ENCODE data around the gene FLT1.

- TF ChIP-seq, protein P1, sequence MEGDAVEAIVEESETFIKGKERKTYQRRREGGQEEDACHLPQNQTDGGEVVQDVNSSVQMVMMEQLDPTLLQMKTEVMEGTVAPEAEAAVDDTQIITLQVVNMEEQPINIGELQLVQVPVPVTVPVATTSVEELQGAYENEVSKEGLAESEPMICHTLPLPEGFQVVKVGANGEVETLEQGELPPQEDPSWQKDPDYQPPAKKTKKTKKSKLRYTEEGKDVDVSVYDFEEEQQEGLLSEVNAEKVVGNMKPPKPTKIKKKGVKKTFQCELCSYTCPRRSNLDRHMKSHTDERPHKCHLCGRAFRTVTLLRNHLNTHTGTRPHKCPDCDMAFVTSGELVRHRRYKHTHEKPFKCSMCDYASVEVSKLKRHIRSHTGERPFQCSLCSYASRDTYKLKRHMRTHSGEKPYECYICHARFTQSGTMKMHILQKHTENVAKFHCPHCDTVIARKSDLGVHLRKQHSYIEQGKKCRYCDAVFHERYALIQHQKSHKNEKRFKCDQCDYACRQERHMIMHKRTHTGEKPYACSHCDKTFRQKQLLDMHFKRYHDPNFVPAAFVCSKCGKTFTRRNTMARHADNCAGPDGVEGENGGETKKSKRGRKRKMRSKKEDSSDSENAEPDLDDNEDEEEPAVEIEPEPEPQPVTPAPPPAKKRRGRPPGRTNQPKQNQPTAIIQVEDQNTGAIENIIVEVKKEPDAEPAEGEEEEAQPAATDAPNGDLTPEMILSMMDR (IDR thresholded peaks at IDR 0.05): no peak
- TF ChIP-seq POLR2A (IDR thresholded peaks at IDR 0.05) (no peak), EP300 (IDR thresholded peaks at IDR 0.05) (no peak)
Measured at GRCh38 chr13:28503182-28503967, 8.4 kb upstream of the FLT1 start.
